K562 (cell line): Measurements from ENCODE around the gene BAZ2A. TPM values are rescaled to one million over a fixed set of nuclear protein-coding genes. Genes with fewer than 3 reads are reported as not detected.

Source experiments
- BCOR ChIP-seq: fragments of 450-650 bp; IDR thresholded peaks from 2 replicates; pipeline ENCODE4 v1.6.1; 2016
- BHLHE40 ChIP-seq: IDR thresholded peaks from 2 replicates; pipeline ENCODE4 v1.6.1; 2011; ENCODE audit warnings: low read length, improper control_type of control experiment
- CAMTA2 ChIP-seq: fragments of 250-450 bp; sonication (Bioruptor Pico); conservative IDR thresholded peaks from 2 replicates; pipeline ENCODE4 v1.5.1; 2022
- CTBP1 ChIP-seq: fragments of 450-650 bp; IDR thresholded peaks from 2 replicates; pipeline ENCODE4 v1.6.1; 2016; ENCODE audit warnings: borderline replicate concordance
- ELF4 ChIP-seq: fragments of 450-650 bp; formaldehyde crosslinking; IDR thresholded peaks from 2 replicates; pipeline ENCODE4 v1.4.0; 2022; ENCODE audit warnings: missing genetic modification characterization
- GABPA ChIP-seq: fragments of 200-800 bp; sonication (Bioruptor generic); conservative IDR thresholded peaks from 2 replicates; pipeline ENCODE4 v1.6.1; 2016; ENCODE audit warnings: low read depth, missing genetic modification characterization, missing compliant biosample characterization
- GTF3C2 ChIP-seq: IDR thresholded peaks from 3 replicates; pipeline ENCODE4 v1.6.1; 2011; ENCODE audit warnings: borderline replicate concordance, mild to moderate bottlenecking, moderate library complexity; ENCODE audit not compliant: insufficient read length; ENCODE audit errors: extremely low read depth
- KLF6 ChIP-seq: fragments of 250-450 bp; sonication (Bioruptor Pico); IDR thresholded peaks from 2 replicates; pipeline ENCODE4 v1.4.0; 2020; ENCODE audit warnings: mild to moderate bottlenecking, moderate library complexity, borderline replicate concordance
- MCM3 ChIP-seq: fragments of 450-650 bp; IDR thresholded peaks from 2 replicates; pipeline ENCODE4 v1.6.1; 2016
- NFE2L1 ChIP-seq: fragments of 450-650 bp; IDR thresholded peaks from 2 replicates; pipeline ENCODE4 v1.6.1; 2016; ENCODE audit warnings: missing genetic modification characterization, low read depth, mild to moderate bottlenecking, missing compliant biosample characterization, moderate library complexity, borderline replicate concordance
- PHB ChIP-seq: fragments of 250-450 bp; sonication (Bioruptor Pico); IDR thresholded peaks from 2 replicates; pipeline ENCODE4 v1.5.0; 2021
- PML ChIP-seq: IDR thresholded peaks from 2 replicates; pipeline ENCODE4 v1.6.1; 2012; ENCODE audit warnings: low read length, inconsistent platforms
- RBM14 ChIP-seq: fragments of 200-400 bp; formaldehyde crosslinking; IDR thresholded peaks from 2 replicates; pipeline ENCODE4 v1.6.1; 2018; ENCODE audit warnings: low read depth, mild to moderate bottlenecking, low read length, moderate library complexity, borderline replicate concordance; ENCODE audit not compliant: insufficient read depth
- RFX5 ChIP-seq: IDR thresholded peaks from 2 replicates; pipeline ENCODE4 v1.6.1; 2011; ENCODE audit warnings: low read depth, mild to moderate bottlenecking, improper control_type of control experiment, low read length
- SMAD1 ChIP-seq: fragments of 150-350 bp; IDR thresholded peaks from 2 replicates; pipeline ENCODE4 v1.6.1; 2014; ENCODE audit warnings: low read length, low read depth; ENCODE audit not compliant: partially characterized antibody
- SMAD4 ChIP-seq: fragments of 250-450 bp; sonication (Bioruptor Pico); conservative IDR thresholded peaks from 2 replicates; pipeline ENCODE4 v1.8.0; 2021; ENCODE audit warnings: inconsistent platforms, mild to moderate bottlenecking, moderate library complexity
- TCFL5 ChIP-seq: fragments of 250-450 bp; sonication (Bioruptor Pico); conservative IDR thresholded peaks from 2 replicates; pipeline ENCODE4 v1.6.1; 2021; ENCODE audit warnings: mild to moderate bottlenecking, moderate library complexity, matching md5 sums
- XRCC5 ChIP-seq: fragments of 200-400 bp; formaldehyde crosslinking; IDR thresholded peaks from 2 replicates; pipeline ENCODE4 v1.6.1; 2017; ENCODE audit warnings: low read depth, mild to moderate bottlenecking, low read length
- ZFX ChIP-seq: sonication (generic); formaldehyde crosslinking; IDR thresholded peaks from 2 replicates; pipeline ENCODE4 v1.8.0; 2022; ENCODE audit warnings: mild to moderate bottlenecking, missing genetic modification reagents, moderate library complexity
- ZKSCAN8 ChIP-seq: fragments of 200-800 bp; sonication (Bioruptor generic); IDR thresholded peaks from 2 replicates; pipeline ENCODE4 v1.6.1; 2016; ENCODE audit warnings: missing genetic modification characterization, missing compliant biosample characterization
- ZNF143 ChIP-seq: sonication (generic); formaldehyde crosslinking; IDR thresholded peaks from 2 replicates; pipeline ENCODE4 v1.9.0; 2022; ENCODE audit warnings: mild to moderate bottlenecking, missing genetic modification reagents
- ZNF212 ChIP-seq: fragments of 450-650 bp; formaldehyde crosslinking; IDR thresholded peaks from 2 replicates; pipeline ENCODE4 v1.4.0; 2020; ENCODE audit warnings: mild to moderate bottlenecking
- ZNF583 ChIP-seq: fragments of 250-450 bp; sonication (Bioruptor Pico); IDR thresholded peaks from 2 replicates; pipeline ENCODE4 v1.4.0; 2020
- ZNF589 ChIP-seq: fragments of 200-800 bp; sonication (Bioruptor generic); IDR thresholded peaks from 2 replicates; pipeline ENCODE4 v1.6.1; 2016; ENCODE audit warnings: low read depth, missing genetic modification characterization, missing compliant biosample characterization
- polyA plus RNA-seq, 8 experiments: library from polyadenylated mRNA; depleted of rRNA in 4 of 8; stranded (reverse) in 5 of 8; unstranded in 3 of 8; fragments of >200 nt; fragmentation: Nextera tagmentation in 2 of 8; fragmentation: Illumina TruSeq in 1 of 8; extraction: Ambion mirVana in 2 of 8; extraction: Trizol in 1 of 8; gene quantifications; 2 replicates each; pipeline versions ENCODE4 v1.2.1 to v1.2.3, GENCODE V29; 2011 to 2014; ENCODE audit warnings: inconsistent platforms in 1 of 8, missing spikeins in 1 of 8
- total RNA-seq, 7 experiments: library from RNA; depleted of rRNA in 6 of 7; stranded (reverse); fragments of >200 nt in 6 of 7; fragmentation: Illumina TruSeq in 2 of 7; extraction: Trizol in 2 of 7; gene quantifications; 2 replicates each; pipeline versions ENCODE4 v1.2.1 to v1.2.3, GENCODE V29; 2011 to 2021; ENCODE audit warnings: low replicate concordance in 1 of 7
- TF ChIP-seq, protein P1 (sequence below): IDR thresholded peaks from 2 replicates; pipeline ENCODE4 v1.6.1; 2012; ENCODE audit warnings: low read depth, low read length, improper control_type of control experiment, borderline replicate concordance
- TF ChIP-seq, protein P2 (sequence below): fragments of 250-450 bp; sonication (Bioruptor Pico); IDR thresholded peaks from 2 replicates; pipeline ENCODE4 v1.4.0; 2020; ENCODE audit warnings: mild to moderate bottlenecking

The BAZ2A gene
- total and polyA plus RNA-seq, 9 of the 15 experiments (the other 6 are each of a cell fraction or from before 2014, with no cell fraction given) = 4.5 to 86.4 (median 26.2) TPM

DNA sequence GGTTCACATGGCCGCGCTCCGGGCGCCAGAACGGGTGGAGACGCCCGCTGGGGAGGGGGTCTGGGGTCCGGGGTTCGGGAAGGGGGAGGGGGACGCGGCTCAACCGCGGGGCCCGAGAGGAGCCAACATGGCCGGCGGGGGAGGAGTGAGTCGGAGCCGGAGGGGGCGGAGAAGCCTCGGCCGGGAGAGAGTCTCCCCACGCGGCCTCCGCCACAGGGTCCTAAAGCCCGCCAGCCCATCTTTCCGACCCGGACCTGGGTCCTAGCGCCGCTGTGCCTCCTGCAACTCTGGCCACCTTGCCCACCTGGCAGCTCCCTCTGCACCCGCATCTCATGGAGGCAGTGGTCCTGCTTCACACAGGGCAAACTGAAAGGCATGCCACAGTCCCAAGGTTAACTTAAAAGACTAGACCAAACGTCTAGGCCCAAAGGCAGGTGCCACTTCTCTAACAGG lies at the start of gene BAZ2A (continued):
- TF ChIP-seq SMAD4 (CRISPR knock-in tag) = peak; percentile 86
- TF ChIP-seq, protein P1, sequence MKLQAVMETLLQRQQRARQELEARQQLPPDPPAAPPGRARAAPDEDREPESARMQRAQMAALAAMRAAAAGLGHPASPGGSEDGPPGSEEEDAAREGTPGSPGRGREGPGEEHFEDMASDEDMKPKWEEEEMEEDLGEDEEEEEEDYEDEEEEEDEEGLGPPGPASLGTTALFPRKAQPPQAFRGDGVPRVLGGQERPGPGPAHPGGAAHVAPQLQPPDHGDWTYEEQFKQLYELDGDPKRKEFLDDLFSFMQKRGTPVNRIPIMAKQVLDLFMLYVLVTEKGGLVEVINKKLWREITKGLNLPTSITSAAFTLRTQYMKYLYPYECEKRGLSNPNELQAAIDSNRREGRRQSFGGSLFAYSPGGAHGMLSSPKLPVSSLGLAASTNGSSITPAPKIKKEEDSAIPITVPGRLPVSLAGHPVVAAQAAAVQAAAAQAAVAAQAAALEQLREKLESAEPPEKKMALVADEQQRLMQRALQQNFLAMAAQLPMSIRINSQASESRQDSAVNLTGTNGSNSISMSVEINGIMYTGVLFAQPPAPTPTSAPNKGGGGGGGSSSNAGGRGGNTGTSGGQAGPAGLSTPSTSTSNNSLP = 0 out of 2 replicates have a peak, but pooled peaks have one; percentile 25
- TF ChIP-seq BHLHE40 = peak; percentile 58
- TF ChIP-seq, protein P2, sequence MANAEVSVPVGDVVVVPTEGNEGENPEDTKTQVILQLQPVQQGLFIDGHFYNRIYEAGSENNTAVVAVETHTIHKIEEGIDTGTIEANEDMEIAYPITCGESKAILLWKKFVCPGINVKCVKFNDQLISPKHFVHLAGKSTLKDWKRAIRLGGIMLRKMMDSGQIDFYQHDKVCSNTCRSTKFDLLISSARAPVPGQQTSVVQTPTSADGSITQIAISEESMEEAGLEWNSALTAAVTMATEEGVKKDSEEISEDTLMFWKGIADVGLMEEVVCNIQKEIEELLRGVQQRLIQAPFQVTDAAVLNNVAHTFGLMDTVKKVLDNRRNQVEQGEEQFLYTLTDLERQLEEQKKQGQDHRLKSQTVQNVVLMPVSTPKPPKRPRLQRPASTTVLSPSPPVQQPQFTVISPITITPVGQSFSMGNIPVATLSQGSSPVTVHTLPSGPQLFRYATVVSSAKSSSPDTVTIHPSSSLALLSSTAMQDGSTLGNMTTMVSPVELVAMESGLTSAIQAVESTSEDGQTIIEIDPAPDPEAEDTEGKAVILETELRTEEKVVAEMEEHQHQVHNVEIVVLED (CRISPR knock-in tag) = no peak
- no peak for TF ChIP-seq PHB (CRISPR knock-in tag)
- TF ChIP-seq KLF6 (CRISPR knock-in tag) = no peak
- no peak for TF ChIP-seq ZNF583 (CRISPR knock-in tag)
- no peak for TF ChIP-seq CAMTA2 (CRISPR knock-in tag)
- TF ChIP-seq PML = peak; percentile 46; the same call in 1 of the 2 replicates
- peak; percentile 79 for TF ChIP-seq BCOR
- no peak for TF ChIP-seq ZNF212
- no peak for TF ChIP-seq TCFL5
- no peak for TF ChIP-seq ELF4 (CRISPR knock-in tag)
- peak; percentile 49 for TF ChIP-seq ZFX (CRISPR knock-in tag)
- TF ChIP-seq SMAD1 = no peak
- TF ChIP-seq ZKSCAN8 (CRISPR knock-in tag) = no peak
- no peak for TF ChIP-seq ZNF589 (CRISPR knock-in tag)
- TF ChIP-seq GABPA (tag) = peak; percentile 75
- TF ChIP-seq NFE2L1 (tag) = no peak
- TF ChIP-seq CTBP1 = peak; percentile 72; the same call in 1 of the 2 replicates
- no peak for TF ChIP-seq ZNF143 (CRISPR knock-in tag)
- peak; percentile 98 for TF ChIP-seq XRCC5
- TF ChIP-seq GTF3C2 = no peak
- TF ChIP-seq MCM3 = no peak
- TF ChIP-seq RFX5 = no peak
- no peak for TF ChIP-seq RBM14
